HCEC 1CT (cell line): ENCODE measurements around the gene GRIP1.
A peak's percentile ranks its signal among the peaks of the same experiment; 100 is the strongest.

ENCODE experiments used
- DNase-seq: peaks from one replicate; pipeline ENCODE4 v3.0.0-alpha.2; 2017

The GRIP1 gene

GRCh38 chr12:66644151-66644550 lies 34.7 kb downstream of the GRIP1 start:
- no peak for DNase-seq

DNA sequence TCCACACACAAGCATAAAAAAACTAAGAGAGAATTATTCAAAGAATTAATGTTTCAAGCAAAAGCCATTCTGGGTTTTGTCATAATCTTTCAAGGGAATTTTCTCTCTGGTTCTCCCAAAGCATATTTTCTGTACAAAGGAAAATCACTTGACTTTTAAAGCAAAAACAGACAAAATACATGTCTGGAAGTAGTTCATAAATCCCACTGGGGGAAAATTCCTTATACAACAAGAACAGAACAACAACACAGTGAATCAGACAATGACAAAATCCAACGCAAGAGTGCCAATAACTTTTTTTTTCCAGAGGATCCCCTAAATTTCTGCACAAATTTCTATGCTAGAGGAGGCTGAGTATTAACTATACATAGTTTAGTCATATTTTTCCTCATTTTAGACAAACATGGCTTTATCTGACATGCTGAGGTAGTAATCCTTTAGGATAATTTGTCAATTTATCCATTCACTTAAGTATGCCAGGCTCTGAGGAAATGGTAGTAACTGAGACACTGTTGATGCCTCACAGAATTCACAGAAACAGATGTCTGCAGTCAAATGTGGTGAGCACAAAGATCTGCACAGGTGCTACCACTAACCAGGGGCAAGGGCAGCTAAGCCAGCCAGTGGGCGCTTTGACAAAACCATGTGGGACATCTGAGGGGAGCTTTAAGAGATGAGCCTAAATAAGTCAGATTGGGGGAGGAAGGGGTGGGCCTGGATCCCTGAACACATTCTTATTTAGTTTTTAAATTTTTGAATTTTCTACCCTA lies 38.0 kb downstream of the GRIP1 start:
- no peak for DNase-seq

DNA sequence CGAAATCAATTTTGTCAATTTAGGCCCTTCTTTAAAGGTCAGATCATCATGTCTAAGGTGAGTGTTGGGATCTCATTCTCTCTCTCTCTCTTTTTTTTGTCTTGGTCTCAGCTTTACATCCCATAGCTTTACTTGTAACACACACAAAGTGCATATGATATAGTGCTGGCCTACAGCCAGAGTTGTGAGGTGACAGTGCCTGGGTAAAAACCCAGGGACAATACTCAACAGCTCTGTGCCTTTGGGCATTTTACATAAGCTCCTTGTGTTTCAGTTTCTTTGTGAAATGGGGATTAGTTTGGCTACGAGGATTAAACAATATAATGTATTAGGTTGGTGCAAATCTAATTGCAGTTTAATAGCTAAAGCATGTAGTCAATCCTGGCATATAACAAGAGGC lies 40.2 kb downstream of the GRIP1 start:
- DNase-seq, result no peak

DNA sequence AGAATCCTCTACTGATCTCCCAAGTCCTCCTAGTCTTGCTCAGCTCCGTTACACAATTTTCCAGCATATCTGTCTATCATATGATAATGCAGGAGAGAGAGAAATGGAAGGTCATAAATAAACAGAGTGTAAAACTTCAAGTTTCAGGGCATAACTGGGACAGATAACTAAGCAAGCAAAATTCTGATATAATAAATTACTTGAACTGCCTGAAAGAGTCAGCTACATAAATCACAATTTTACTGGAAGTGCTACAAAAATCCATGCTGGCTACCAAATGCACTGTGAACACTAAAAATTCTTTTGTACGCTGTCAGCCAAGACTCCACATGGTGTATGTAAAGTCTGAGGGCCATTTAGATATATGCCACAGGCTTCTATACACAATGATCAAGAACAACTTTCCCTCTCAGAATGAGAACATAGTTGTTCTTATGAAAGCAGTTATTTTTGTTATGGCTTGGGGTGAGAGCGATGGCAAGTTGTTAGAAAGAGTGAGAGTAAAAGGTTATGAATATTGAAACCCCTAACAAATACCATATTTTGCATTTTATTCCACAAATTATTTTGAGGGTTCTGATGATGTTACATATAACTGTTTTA lies 41.1 kb downstream of the GRIP1 start:
- no peak for DNase-seq

DNA sequence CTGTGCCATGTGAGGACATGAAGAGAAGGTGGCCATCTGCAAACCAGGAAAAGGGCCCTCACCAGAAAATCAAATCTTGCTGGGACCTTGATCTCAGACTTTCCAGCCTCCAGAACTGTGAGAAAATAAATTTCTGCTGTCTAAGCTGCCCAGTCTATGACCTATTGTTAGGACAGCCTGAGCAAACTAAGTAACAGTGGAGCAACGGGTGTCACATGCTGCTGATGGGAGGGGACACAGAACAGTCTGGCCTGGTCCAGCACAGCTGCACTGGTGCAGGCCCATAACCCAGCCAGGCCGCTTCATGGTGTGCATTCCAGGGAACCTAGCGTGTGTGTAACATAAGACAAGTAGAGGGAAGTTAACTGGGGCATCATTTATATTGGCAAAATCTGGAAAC lies 42.1 kb downstream of the GRIP1 start:
- DNase-seq, result no peak

DNA sequence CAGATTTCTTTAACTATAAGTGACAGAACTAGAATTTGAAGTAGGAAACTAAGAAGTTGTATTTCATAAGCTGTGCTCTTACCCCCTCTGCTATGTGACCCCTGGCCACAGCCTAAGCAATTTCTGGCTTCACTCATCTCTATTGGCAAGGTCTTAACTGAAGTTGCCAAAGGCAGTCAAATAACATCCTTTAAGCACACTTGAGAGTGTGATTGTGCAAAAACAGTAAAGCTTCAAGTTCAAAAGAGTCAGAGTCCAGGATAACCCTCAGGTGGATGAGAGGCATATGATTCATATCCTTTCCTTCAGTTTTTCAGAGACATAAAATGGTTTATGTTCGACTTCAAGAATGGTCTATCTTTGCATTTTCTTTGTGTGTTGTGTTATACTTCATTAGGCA lies 45.2 kb downstream of the GRIP1 start:
- DNase-seq, result peak; percentile 11

DNA sequence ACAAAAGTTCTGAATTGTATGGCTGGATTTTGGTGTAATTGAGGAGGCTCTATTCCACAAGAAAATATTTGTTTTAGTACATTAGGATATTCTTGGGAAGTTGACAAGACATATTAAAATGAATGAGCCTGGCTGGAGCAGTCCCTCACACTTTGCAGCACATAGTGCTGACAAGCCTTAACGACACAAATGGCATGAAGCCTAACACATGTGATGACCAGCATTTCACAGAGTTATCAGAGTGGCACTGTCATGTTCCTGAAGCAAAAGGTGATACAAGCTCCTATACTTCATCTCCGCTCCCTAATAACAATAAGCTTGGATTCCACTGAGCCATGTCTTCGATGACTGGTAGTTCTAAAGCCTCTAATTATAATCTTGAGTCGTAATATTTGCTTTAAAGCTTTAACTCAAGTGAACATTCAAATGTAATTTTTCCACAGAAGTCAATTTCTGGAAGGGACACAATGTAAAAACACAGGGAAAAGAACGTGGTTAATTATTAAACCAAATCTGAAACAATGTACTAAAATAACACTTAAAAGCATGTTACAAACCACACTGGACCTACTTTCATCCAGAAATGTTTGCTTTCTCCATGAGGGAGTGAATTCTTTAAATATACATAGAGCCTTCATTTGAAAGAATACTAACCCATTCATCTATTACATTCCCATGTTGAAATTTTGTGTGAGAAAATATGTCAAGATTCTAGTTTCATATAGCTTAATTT lies 49.6 kb downstream of the GRIP1 start:
- DNase-seq, result no peak

- DNase-seq, result no peak
These were observed 50.9 kb downstream of the GRIP1 start for GRCh38 chr12:66627988-66628317.

GRCh38 chr12:66627270-66627987 lies 51.4 kb downstream of the GRIP1 start:
- no peak for DNase-seq

GRCh38 chr12:66624806-66625205 lies 54.1 kb downstream of the GRIP1 start:
- DNase-seq, result no peak

GRCh38 chr12:66623455-66623854 lies 55.4 kb downstream of the GRIP1 start:
- DNase-seq, result peak; percentile 17

GRCh38 chr12:66620688-66621087 lies 58.2 kb downstream of the GRIP1 start:
- no peak for DNase-seq

GRCh38 chr12:66620026-66620425 lies 58.9 kb downstream of the GRIP1 start:
- DNase-seq, result no peak

- DNase-seq, result no peak
These were observed 60.9 kb downstream of the GRIP1 start for GRCh38 chr12:66617991-66618390.

DNA sequence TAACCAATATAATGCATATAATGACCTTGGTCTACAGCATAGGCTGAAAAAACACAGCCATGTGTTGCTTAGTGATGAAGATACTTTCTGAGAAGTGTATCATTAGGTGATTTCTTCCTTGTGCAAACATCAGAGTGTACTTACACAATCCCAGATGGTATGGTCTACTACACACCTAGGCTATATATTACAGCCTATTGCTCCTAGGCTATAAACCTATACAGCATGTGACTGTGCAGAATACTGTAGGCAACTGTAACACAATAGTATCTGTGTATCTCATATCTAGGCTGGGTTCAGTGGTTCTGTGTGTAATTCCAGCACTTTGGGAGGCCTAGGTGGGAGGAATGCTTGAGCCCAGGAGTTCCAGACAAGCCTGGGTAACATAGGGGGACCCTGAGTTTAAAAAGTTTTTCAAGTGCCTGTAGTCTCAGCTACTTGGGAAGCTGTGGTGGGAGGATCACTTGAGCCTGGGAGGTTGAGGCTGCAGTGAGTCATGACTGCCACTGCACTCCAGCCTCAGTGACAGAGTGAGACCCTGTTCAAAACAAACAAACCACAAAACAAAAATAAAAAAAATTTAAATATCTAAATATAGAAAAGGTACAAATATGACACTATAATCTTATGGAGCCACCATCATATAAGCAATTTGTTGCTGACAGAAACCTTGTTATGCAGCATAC lies 66.6 kb downstream of the GRIP1 start:
- no peak for DNase-seq

- no peak for DNase-seq
These were observed 71.7 kb downstream of the GRIP1 start for GRCh38 chr12:66607147-66607546.

- no peak for DNase-seq
These were observed 73.6 kb downstream of the GRIP1 start for GRCh38 chr12:66605293-66605692.

DNA sequence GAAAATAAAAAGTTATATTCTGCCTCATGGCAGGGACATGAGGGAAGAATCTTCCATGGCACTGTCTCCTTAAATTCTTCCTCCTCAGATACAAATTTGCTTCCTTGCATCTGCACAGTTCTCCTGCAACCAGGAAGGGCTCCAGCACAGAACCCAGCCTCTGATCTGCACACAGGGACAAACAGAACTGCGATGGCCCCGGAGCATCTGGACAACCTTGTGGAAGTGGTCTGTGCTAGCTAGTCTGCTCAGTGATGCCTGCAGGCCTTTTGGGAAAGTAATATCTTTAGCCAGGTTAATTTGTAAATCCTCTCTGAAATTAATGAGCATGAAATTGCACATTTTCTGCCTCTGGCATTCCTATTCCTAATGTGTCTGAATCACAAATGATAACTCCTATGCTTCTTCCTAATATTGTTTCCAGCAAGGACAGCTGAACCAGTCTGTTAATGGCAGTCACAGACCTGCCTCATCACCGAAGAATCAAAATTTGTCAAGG lies 74.8 kb downstream of the GRIP1 start:
- no peak for DNase-seq

GRCh38 chr12:66603461-66603860 lies 75.4 kb downstream of the GRIP1 start:
- no peak for DNase-seq

GRCh38 chr12:66602483-66603143 lies 76.3 kb downstream of the GRIP1 start:
- no peak for DNase-seq

DNA sequence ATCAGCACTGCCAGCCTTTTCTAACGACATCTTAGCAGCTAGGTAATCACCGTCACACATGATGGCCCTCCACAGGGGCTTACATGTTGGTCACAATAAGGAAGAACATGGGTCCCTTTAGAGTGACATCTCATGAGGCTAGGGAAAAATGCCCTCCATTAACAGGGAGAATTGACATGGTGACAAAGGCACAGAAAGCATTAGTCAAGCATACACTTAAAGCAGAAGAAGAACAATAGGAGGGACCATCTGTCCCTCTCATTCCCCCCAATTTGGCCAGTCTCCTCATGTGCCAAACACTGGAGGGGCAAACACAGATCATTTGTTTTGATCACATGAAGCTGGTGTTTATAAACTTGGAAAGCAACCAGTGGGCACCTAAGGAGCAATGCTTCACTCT lies 78.0 kb downstream of the GRIP1 start:
- no peak for DNase-seq

- DNase-seq, result no peak
These were observed 79.1 kb downstream of the GRIP1 start for GRCh38 chr12:66599816-66600215.
